Mammary epithelial cell (primary cell): Measurements from ENCODE around the gene CATSPER3.

ENCODE experiments used
- CTCF ChIP-seq, 2 donors: IDR thresholded peaks in 1 of 2; conservative IDR thresholded peaks in 1 of 2; 2 replicates each; pipeline ENCODE4 v1.5.1; 2011 to 2012; ENCODE audit warnings: inconsistent platforms in 2 of 2, low read length in 2 of 2, mild to moderate bottlenecking in 2 of 2, control low read depth in 1 of 2, low read depth in 1 of 2; ENCODE audit not compliant: insufficient read depth in 1 of 2; ENCODE audit errors: extremely low read depth in 1 of 2
- EZH2 ChIP-seq: IDR thresholded peaks from 2 replicates; pipeline ENCODE4 v1.6.1; 2012; ENCODE audit warnings: low read length, inconsistent platforms, borderline replicate concordance

- TF ChIP-seq EZH2 (no peak), CTCF (conservative IDR thresholded peaks at IDR 0.05 in 1 of 2, IDR thresholded peaks at IDR 0.05 in 1 of 2; ENCODE audit: extremely low read depth in 1 of 2, insufficient read depth in 1 of 2, low read depth in 1 of 2, low read length in 2 of 2) (no peak)
These were observed 67.9 kb downstream of the CATSPER3 start for GRCh38 chr5:135035678-135036030.
